Mucosa of stomach (tissue), 1 donor: Measurements from ENCODE around the gene SPAG16.

Experiments
- H3K27me3 ChIP-seq: one replicate; pipeline ENCODE4 v1.7.0; 2013; ENCODE audit warnings: mild to moderate bottlenecking, low read length; ENCODE audit not compliant: control insufficient read depth, insufficient read depth
- H3K36me3 ChIP-seq: one replicate; pipeline ENCODE4 v1.7.0; 2013; ENCODE audit warnings: low read length; ENCODE audit not compliant: control insufficient read depth, insufficient read depth
- H3K4me1 ChIP-seq: one replicate; pipeline ENCODE4 v1.7.0; 2013; ENCODE audit warnings: mild to moderate bottlenecking, low read length; ENCODE audit not compliant: control insufficient read depth, insufficient read depth
- H3K4me3 ChIP-seq: one replicate; pipeline ENCODE4 v1.7.0; 2013; ENCODE audit warnings: low read length
- H3K9ac ChIP-seq: one replicate; pipeline ENCODE4 v1.7.0; 2013; ENCODE audit warnings: mild to moderate bottlenecking, low read length, moderate library complexity
- H3K9me3 ChIP-seq: one replicate; pipeline ENCODE4 v1.7.0; 2013; ENCODE audit warnings: mild to moderate bottlenecking, low read length, moderate library complexity; ENCODE audit not compliant: control insufficient read depth
- donor health status: Pancreatic carcinoma.

The SPAG16 gene

GRCh38 chr2:214185546-214185945, 901.3 kb downstream of the SPAG16 start:
- Histone ChIP-seq H3K9ac (no peak overlapping the region), H3K4me3 (no peak overlapping the region), H3K27me3 (no peaks in the 10 kb centered on the region), H3K36me3 (no peaks in the 10 kb centered on the region), H3K4me1 (no peaks in the 10 kb centered on the region), H3K9me3 (no peaks in the 10 kb centered on the region)

- Histone ChIP-seq H3K27me3 (no peaks in the 10 kb centered on the region), H3K36me3 (no peaks in the 10 kb centered on the region), H3K9ac (no peak overlapping the region), H3K4me3 (no peak overlapping the region), H3K9me3 (no peaks in the 10 kb centered on the region), H3K4me1 (no peaks in the 10 kb centered on the region)
Measured at GRCh38 chr2:214192711-214193110, 908.4 kb downstream of the SPAG16 start.

- H3K4me1 ChIP-seq: no peaks in the 10 kb centered on the region
- H3K4me3 ChIP-seq: no peak overlapping the region
- H3K27me3 ChIP-seq: no peaks in the 10 kb centered on the region
- no peaks in the 10 kb centered on the region for H3K36me3 ChIP-seq
- H3K9ac ChIP-seq: no peak overlapping the region
- H3K9me3 ChIP-seq: no peaks in the 10 kb centered on the region
Measured at GRCh38 chr2:214193943-214194342, 909.7 kb downstream of the SPAG16 start.

GRCh38 chr2:214196260-214196659, 912.0 kb downstream of the SPAG16 start:
- no peak overlapping the region for H3K9ac ChIP-seq
- H3K4me1 ChIP-seq: no peaks in the 10 kb centered on the region
- no peak overlapping the region for H3K4me3 ChIP-seq
- no peaks in the 10 kb centered on the region for H3K27me3 ChIP-seq
- H3K36me3 ChIP-seq: no peaks in the 10 kb centered on the region
- H3K9me3 ChIP-seq: no peaks in the 10 kb centered on the region

- no peaks in the 10 kb centered on the region for H3K27me3 ChIP-seq
- no peaks in the 10 kb centered on the region for H3K36me3 ChIP-seq
- H3K4me3 ChIP-seq: no peak overlapping the region
- no peak overlapping the region for H3K9ac ChIP-seq
- H3K4me1 ChIP-seq: no peaks in the 10 kb centered on the region
- no peaks in the 10 kb centered on the region for H3K9me3 ChIP-seq
Measured at GRCh38 chr2:214201892-214202291, 917.6 kb downstream of the SPAG16 start.

GRCh38 chr2:214203214-214203613, 919.0 kb downstream of the SPAG16 start:
- Histone ChIP-seq H3K9me3 (no peaks in the 10 kb centered on the region), H3K27me3 (no peaks in the 10 kb centered on the region), H3K4me1 (no peaks in the 10 kb centered on the region), H3K9ac (no peak overlapping the region), H3K36me3 (no peaks in the 10 kb centered on the region), H3K4me3 (no peak overlapping the region)

- Histone ChIP-seq H3K27me3 (no peaks in the 10 kb centered on the region), H3K4me3 (no peak overlapping the region), H3K9me3 (no peaks in the 10 kb centered on the region), H3K36me3 (no peaks in the 10 kb centered on the region), H3K9ac (no peak overlapping the region), H3K4me1 (no peaks in the 10 kb centered on the region)
Measured at GRCh38 chr2:214203744-214204289, 919.6 kb downstream of the SPAG16 start.

GRCh38 chr2:214215107-214215506, 930.8 kb downstream of the SPAG16 start:
- no peaks in the 10 kb centered on the region for H3K9me3 ChIP-seq

GRCh38 chr2:214217136-214217535, 932.9 kb downstream of the SPAG16 start:
- Histone ChIP-seq H3K36me3 (no peaks in the 10 kb centered on the region), H3K4me3 (no peak overlapping the region), H3K9me3 (no peaks in the 10 kb centered on the region), H3K4me1 (no peaks in the 10 kb centered on the region), H3K27me3 (no peaks in the 10 kb centered on the region), H3K9ac (no peak overlapping the region)

More at GRCh38 chr2:214215107-214215506, 930.8 kb downstream of the SPAG16 start:
- H3K4me1 ChIP-seq: no peaks in the 10 kb centered on the region
- H3K4me3 ChIP-seq: no peak overlapping the region
- no peak overlapping the region for H3K9ac ChIP-seq
- no peaks in the 10 kb centered on the region for H3K27me3 ChIP-seq
- H3K36me3 ChIP-seq: no peaks in the 10 kb centered on the region

- Histone ChIP-seq H3K9me3 (no peaks in the 10 kb centered on the region), H3K36me3 (no peaks in the 10 kb centered on the region), H3K4me3 (no peak overlapping the region), H3K9ac (no peak overlapping the region), H3K27me3 (no peaks in the 10 kb centered on the region), H3K4me1 (no peaks in the 10 kb centered on the region)
Measured at GRCh38 chr2:214217599-214217998, 933.3 kb downstream of the SPAG16 start.

GRCh38 chr2:214220251-214220650, 936.0 kb downstream of the SPAG16 start:
- H3K4me3 ChIP-seq: no peak overlapping the region
- no peaks in the 10 kb centered on the region for H3K27me3 ChIP-seq
- H3K9me3 ChIP-seq: no peaks in the 10 kb centered on the region
- no peaks in the 10 kb centered on the region for H3K4me1 ChIP-seq
- no peaks in the 10 kb centered on the region for H3K36me3 ChIP-seq
- H3K9ac ChIP-seq: no peak overlapping the region

- Histone ChIP-seq H3K4me1 (no peaks in the 10 kb centered on the region), H3K9me3 (no peaks in the 10 kb centered on the region), H3K27me3 (no peaks in the 10 kb centered on the region), H3K36me3 (no peaks in the 10 kb centered on the region), H3K9ac (no peak overlapping the region), H3K4me3 (no peak overlapping the region)
Measured at GRCh38 chr2:214226061-214226460, 941.8 kb downstream of the SPAG16 start.

GRCh38 chr2:214232271-214232670, 948.0 kb downstream of the SPAG16 start:
- H3K27me3 ChIP-seq: no peaks in the 10 kb centered on the region
- H3K36me3 ChIP-seq: no peaks in the 10 kb centered on the region
- H3K9ac ChIP-seq: no peak overlapping the region
- H3K4me1 ChIP-seq: no peaks in the 10 kb centered on the region
- H3K4me3 ChIP-seq: no peak overlapping the region
- H3K9me3 ChIP-seq: no peaks in the 10 kb centered on the region
